ENCODE data around the gene EFEMP2.

Gene EFEMP2

DNA sequence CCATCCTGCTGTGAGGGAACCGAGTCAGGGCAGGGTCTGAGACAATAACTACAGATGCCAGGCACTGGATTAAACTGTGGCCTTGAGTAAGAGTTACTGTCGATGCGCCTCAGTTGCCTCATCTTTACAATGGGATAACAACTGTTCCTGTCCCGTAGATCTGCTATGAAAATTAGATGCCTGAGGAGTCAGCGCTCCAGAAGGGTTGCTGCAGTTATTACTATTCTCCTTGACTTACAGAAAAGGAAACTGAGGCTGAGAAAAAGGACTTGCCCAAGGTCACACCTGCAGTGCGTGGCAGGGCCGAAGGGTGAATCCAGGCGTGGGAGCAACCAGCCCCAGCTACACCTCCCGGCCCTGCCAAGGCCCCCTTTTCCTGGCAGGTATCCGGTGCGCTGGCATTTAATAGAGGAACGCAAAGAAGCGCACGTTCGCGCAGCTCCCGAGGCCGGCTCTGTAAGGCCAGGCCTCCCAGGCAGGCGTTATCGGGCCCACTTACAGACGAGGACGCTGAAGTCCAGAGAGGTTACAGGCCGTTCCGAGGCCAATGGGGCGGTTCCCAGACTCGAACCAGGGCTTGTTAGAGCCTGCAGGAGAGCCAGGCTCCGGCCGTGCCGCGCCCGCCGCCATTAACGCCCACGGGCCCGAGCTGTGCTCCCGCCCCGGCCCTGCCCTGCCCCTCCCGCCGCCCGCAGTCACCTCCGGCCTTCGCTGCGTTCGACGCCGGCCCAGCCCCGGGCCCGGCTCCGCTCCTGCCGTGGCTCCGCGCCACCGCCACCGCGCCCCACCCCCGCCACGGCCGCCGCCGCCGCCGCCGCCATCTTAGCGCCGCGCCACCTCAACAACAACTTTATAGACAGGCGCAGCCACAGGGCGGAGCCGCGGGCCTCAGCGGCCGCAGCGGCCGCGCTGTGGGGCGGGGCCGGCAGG lies 45.9 kb upstream of the EFEMP2 start, which contains the start of gene C11orf68:
Gene C11orf68, minus strand, starts transcription at position 852 of the 930 bp plus-strand sequence. Its CDS starts 31 bp downstream, at position 821.
- ChIA-PET CTCF (no interaction called here), POLR2A (interaction anchor here (1.0 to 1.7 kb wide), 4 partner anchors 24 to 59 kb away, joined by 3 to 11 read pairs (median 8); partner anchors contain the start of genes CCDC85B, FIBP and MUS81)
- DNase-seq (ENCODE audit: extremely low spot score): peak; percentile 38
- TF ChIP-seq L3MBTL2 (conservative IDR thresholded peaks at IDR 0.05) (peak; percentile 36; the same call in 1 of the 2 replicates), ELF4 (IDR thresholded peaks at IDR 0.05) (no peak), SP1 (IDR thresholded peaks at IDR 0.05) (no peak)
- TF ChIP-seq, protein P1, sequence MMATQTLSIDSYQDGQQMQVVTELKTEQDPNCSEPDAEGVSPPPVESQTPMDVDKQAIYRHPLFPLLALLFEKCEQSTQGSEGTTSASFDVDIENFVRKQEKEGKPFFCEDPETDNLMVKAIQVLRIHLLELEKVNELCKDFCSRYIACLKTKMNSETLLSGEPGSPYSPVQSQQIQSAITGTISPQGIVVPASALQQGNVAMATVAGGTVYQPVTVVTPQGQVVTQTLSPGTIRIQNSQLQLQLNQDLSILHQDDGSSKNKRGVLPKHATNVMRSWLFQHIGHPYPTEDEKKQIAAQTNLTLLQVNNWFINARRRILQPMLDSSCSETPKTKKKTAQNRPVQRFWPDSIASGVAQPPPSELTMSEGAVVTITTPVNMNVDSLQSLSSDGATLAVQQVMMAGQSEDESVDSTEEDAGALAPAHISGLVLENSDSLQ (IDR thresholded peaks at IDR 0.05): no peak

DNA sequence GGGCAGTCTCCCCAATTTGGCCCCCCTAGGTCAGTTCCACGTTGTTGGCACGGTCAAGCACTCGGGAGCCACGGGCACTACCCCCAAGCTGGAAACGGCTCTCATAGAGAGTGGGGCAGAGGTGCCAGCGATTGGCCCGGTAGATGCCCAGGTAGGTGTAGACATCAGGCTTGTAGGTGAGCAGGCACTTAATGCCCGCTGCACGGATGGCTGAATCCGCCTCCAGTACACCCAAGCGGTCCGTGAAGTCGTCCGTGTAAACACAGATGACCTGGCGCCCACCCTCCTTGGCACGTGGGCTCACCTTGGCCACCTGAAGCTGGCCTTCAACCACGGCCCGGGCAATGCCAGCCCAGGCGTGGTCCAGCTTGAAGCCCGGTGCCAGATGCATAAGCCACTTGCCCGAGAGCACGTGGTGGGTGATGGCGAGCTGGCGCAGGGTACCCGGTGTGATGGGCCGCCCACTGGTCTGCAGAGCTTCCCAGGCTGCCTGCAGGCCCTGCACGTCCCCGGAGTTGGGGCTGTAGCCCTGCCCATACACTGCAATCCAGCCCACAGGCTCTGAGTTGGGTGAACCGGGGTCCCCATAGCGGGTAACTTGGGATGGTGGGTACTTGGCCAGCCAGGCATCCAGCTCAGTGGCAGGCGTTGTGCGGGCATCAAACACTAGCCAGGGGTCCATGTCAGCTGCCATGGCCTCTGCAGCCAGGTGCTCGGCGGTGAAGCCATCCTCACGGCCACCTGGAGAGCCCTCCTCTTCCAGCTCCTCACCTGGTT lies 45.0 kb upstream of the EFEMP2 start:
- ChIA-PET CTCF (interaction anchor here (0.6 kb wide), 1 partner anchor 207 kb away, joined by 3 read pairs; no protein-coding TSS in a partner anchor), POLR2A (interaction anchor here (1.0 to 1.7 kb wide), 4 partner anchors 24 to 58 kb away, joined by 3 to 11 read pairs (median 8); partner anchors contain the start of genes CCDC85B, FIBP and MUS81)
- no peak for DNase-seq (ENCODE audit: extremely low spot score)
- no peak for TF ChIP-seq LEF1 (IDR thresholded peaks at IDR 0.05; ENCODE audit: borderline replicate concordance)
- TF ChIP-seq FOXK2 (IDR thresholded peaks at IDR 0.05): no peak
- TF ChIP-seq L3MBTL2 (conservative IDR thresholded peaks at IDR 0.05): no peak
- no peak for TF ChIP-seq NFRKB (IDR thresholded peaks at IDR 0.05)
- TF ChIP-seq, protein P1 (IDR thresholded peaks at IDR 0.05): no peak
- TF ChIP-seq BHLHE40 (IDR thresholded peaks at IDR 0.05; ENCODE audit: borderline replicate concordance): no peak
- no peak for TF ChIP-seq ARNT (IDR thresholded peaks at IDR 0.05)
- TF ChIP-seq TARDBP (IDR thresholded peaks at IDR 0.05): no peak
- TF ChIP-seq SP1 (IDR thresholded peaks at IDR 0.05): no peak
- TF ChIP-seq SUZ12 (IDR thresholded peaks at IDR 0.05): no peak
- no peak for TF ChIP-seq HDGF (IDR thresholded peaks at IDR 0.05; ENCODE audit: borderline replicate concordance)
- TF ChIP-seq CTBP1 (IDR thresholded peaks at IDR 0.05; ENCODE audit: borderline replicate concordance): no peak
- TF ChIP-seq FOXA1 (IDR thresholded peaks at IDR 0.05): no peak
- no peak for TF ChIP-seq ZNF384 (IDR thresholded peaks at IDR 0.05)
- TF ChIP-seq FOXM1 (IDR thresholded peaks at IDR 0.05; ENCODE audit: borderline replicate concordance): no peak

DNA sequence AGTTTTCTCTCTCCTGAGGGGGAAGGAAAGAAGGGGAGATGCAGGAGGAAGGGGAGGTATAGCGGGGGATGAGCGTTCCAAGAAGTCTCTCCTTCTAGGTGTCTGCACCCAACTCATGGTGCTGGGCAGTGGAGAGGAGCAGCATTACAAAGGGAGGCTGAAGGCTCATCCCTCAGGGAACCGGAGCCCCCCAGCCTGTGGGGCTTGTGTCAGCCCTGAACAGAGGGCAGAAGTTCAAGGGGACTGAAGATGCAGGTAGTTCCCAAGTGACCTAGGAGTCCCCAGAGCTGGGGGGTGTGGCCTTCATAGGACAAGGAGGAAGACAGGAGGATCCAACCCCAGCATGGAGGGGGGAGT lies 44.5 kb upstream of the EFEMP2 start:
- ChIA-PET POLR2A (interaction anchor here (1.4 to 1.7 kb wide), 2 partner anchors 28 to 57 kb away, joined by 7 to 10 read pairs; partner anchors contain the start of genes FIBP and MUS81), CTCF (interaction anchor here (0.6 kb wide), 1 partner anchor 206 kb away, joined by 3 read pairs; no protein-coding TSS in a partner anchor)
- TF ChIP-seq CTBP1 (IDR thresholded peaks at IDR 0.05; ENCODE audit: borderline replicate concordance) (no peak), SP1 (IDR thresholded peaks at IDR 0.05) (no peak), SUZ12 (IDR thresholded peaks at IDR 0.05) (no peak), ZNF384 (IDR thresholded peaks at IDR 0.05) (no peak), FOXM1 (IDR thresholded peaks at IDR 0.05; ENCODE audit: borderline replicate concordance) (no peak), HDGF (IDR thresholded peaks at IDR 0.05; ENCODE audit: borderline replicate concordance) (no peak)
- no peak for DNase-seq (ENCODE audit: extremely low spot score)

DNA sequence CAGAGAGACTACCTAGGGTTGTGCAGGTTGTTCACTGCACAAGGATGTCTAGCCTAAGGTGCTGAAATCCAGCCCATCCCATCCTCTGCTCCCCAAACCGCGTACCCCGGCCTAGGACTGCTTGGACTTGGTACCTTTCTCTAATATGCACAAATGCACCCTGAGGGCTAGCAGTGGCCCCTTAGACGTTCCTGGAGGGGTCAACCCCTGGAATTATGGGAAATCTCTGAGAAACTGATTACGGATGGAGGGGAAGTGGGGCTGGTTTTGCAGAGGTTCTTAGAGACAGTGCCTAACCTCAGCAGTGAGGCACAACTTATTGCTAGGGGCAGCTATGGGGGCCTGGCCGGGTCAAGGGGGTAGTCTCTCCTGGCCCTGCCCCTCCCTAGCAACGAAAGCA lies 43.8 kb upstream of the EFEMP2 start:
- no peak for DNase-seq (ENCODE audit: extremely low spot score)
- no peak for TF ChIP-seq BHLHE40 (IDR thresholded peaks at IDR 0.05; ENCODE audit: borderline replicate concordance)
- no peak for TF ChIP-seq TARDBP (IDR thresholded peaks at IDR 0.05)
- TF ChIP-seq ELF4 (IDR thresholded peaks at IDR 0.05): no peak
- no peak for TF ChIP-seq FOXK2 (IDR thresholded peaks at IDR 0.05)
- no peak for TF ChIP-seq SUZ12 (IDR thresholded peaks at IDR 0.05)
- no peak for TF ChIP-seq SP1 (IDR thresholded peaks at IDR 0.05)
- no peak for TF ChIP-seq L3MBTL2 (conservative IDR thresholded peaks at IDR 0.05)
- no peak for TF ChIP-seq FOXM1 (IDR thresholded peaks at IDR 0.05; ENCODE audit: borderline replicate concordance)
- TF ChIP-seq, protein P1 (IDR thresholded peaks at IDR 0.05): no peak
- TF ChIP-seq LEF1 (IDR thresholded peaks at IDR 0.05; ENCODE audit: borderline replicate concordance): no peak
- TF ChIP-seq ZNF384 (IDR thresholded peaks at IDR 0.05): no peak
- TF ChIP-seq ARNT (IDR thresholded peaks at IDR 0.05): no peak
- no peak for TF ChIP-seq CTBP1 (IDR thresholded peaks at IDR 0.05; ENCODE audit: borderline replicate concordance)
- no peak for TF ChIP-seq NFRKB (IDR thresholded peaks at IDR 0.05)
- no peak for TF ChIP-seq FOXA1 (IDR thresholded peaks at IDR 0.05)
- POLR2A ChIA-PET: interaction anchor here (0.6 to 2.6 kb wide), 4 partner anchors 10 to 57 kb away, joined by 3 to 35 read pairs (median 6); partner anchors contain the start of genes CCDC85B, FIBP and MUS81
- CTCF ChIA-PET: interaction anchor here (0.8 to 1.6 kb wide), 4 partner anchors 25 to 31 kb away, joined by 3 to 6 read pairs (median 4); partner anchors contain the start of gene FIBP

DNA sequence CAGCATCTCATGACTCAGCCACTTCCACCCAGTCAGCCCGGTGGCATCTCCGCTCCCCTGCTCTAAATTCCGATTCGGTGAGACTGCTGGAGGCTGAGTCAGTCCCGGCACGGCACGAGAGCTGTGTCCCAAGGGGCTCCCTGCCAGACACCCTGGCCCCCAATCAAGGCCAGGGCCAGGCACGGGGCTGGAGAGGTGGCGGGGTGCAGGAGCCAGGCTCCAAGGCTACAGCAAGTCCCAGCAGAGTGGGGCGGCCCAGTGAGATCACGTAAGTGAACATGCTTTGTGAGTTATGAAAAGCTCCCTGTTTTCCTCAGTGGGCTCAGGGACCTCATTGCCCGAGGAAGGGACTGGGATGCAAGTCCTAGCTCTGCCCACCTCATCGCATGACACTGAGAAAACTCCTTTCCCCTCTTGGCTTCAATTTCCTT lies 43.2 kb upstream of the EFEMP2 start:
- ChIA-PET CTCF (interaction anchor here (0.8 to 1.6 kb wide), 4 partner anchors 25 to 31 kb away, joined by 3 to 6 read pairs (median 4); partner anchors contain the start of gene FIBP), POLR2A (interaction anchor here (0.6 to 2.6 kb wide), 4 partner anchors 9 to 56 kb away, joined by 3 to 35 read pairs (median 6); partner anchors contain the start of genes CCDC85B, FIBP and MUS81)
- no peak for DNase-seq (ENCODE audit: extremely low spot score)
- TF ChIP-seq, protein P1 (IDR thresholded peaks at IDR 0.05): no peak
- no peak for TF ChIP-seq ARNT (IDR thresholded peaks at IDR 0.05)
- no peak for TF ChIP-seq ZNF384 (IDR thresholded peaks at IDR 0.05)
- no peak for TF ChIP-seq SUZ12 (IDR thresholded peaks at IDR 0.05)
- no peak for TF ChIP-seq LEF1 (IDR thresholded peaks at IDR 0.05; ENCODE audit: borderline replicate concordance)

Data from HEK293T (cell line).